Activated CD8-positive, alpha-beta memory T cell treated with anti-CD3 and anti-CD28 coated beads for 48 hours (primary cell): ENCODE data around the gene RGS11.
"Not testable (repeated sequence)": the region's sequence is repeated elsewhere in the genome, so short reads cannot be mapped to it uniquely, and the experiment has no call there.

Source experiments
- DNase-seq, 3 experiments: peaks; one replicate each; pipeline ENCODE4 v3.0.0-alpha.2; 2020; ENCODE audit warnings: low read depth in 2 of 3, low spot score in 2 of 3

The RGS11 gene

DNA sequence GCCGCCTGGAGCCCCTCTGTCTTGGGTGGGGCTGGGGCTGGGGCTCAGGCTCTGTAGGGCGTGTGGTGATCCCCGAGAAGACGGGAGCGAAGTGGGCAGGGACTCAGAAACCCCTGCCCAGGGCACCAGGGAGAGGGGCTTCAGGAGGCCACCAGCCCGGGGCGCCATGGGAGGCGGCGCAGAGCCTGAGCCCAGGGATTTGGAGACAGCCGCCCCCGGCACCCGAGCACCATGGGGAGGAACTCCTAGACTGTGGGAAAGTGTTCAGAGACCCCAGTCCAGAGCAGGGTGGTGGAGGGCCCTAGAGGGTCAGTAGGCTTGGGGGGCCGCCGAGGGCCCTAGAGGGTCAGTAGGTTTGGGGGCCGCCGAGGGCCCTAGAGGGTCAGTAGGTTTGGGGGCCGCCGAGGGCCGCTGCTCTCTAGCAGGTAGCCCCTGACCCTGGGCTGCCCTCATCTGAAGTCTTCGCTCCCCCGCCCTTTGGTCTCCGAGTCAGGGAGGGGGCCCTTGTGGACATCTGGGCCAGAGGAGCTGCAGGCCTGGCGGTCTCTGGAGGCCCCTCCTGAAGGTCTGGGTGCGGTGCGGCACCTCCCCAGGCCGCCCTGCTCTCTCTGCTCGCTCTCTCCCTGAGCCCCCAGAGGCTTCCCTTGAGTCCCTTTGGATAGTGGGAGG, 5.4 kb upstream of the RGS11 start:
- no peak for DNase-seq

DNA sequence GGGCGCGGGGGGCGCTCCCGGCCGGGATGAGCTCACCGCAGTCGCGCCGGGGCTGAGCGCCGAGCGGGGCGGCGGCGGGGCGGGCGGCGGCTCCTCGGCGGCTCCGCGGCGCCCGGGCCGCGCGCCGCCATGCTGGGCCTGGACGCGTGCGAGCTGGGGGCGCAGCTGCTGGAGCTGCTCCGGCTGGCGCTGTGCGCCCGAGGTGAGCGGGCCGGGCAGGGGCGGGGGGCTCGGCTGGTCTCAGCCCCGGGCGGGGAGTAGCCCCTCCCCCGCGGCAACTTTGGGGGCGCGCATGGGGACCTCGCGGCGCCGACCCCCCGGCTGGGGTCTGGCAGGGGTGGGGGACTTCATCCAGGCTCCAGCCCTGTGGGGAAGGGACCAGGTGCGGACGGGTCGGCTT, 4.8 kb upstream of the RGS11 start, which contains the start of gene ARHGDIG:
Gene ARHGDIG, plus strand, starts transcription at position 40 of the 400 bp plus-strand sequence. Its CDS starts 90 bp downstream, at position 130.
- no peak for DNase-seq

- no peak for DNase-seq
Measured at GRCh38 chr16:280005-280460, 4.3 kb upstream of the RGS11 start.

GRCh38 chr16:279531-279930, 3.8 kb upstream of the RGS11 start:
- no peak for DNase-seq

DNA sequence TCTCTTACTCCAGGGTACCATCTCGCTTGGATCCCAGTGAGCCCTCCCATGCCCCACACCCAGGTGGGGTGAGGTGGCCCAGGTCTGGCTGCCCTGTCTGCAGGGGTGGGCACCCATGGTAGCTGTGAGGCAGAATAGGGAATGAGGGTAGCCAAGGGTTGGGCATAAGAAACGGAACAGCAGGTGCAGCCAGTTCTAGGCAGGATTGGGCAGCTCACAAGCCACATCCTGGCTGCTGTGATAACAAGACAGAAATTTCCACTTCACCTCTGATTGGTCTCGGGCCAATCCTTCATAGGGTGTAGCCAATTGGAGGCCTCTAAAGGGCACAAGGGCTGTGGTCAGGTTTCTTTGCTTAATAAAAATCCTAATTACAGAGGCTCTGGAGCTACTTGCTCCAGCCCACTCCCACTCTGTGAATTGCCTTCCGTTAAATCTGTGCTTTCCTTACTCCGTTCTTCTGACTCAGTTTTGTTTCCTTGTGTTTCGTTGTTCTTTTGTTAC, 3.2 kb upstream of the RGS11 start:
- no peak for DNase-seq

DNA sequence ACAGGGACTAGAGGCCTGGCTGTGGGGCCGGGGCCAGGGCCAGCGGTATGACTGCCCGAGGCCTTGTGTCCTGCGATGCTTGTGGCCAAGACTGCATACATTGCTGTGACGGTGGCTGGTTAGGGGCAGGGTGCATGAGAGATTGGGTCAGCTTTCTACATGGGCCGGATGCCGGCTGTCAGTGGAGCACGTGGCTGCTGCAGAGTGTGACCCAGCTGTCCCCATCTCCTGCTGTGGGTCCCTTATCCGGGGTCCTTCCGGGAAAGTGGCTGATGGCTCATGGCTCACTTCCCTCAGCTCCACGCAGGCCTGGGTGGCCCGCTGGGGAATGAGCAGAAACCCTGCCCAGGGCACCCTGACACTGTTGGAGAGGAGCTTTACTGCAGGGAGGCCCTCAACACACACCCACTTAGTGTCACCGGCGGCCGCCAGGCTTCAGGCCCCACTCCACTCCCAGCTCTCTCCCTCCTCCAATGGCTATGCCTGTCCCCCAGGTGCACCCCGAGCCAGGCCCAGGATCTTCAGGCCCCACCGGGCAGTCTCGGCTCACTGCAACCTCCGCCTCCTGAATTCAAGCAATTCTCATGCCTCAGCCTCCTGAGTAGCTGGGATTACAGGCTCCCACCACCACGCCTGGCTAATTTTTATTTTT, 808 bp upstream of the RGS11 start:
- DNase-seq, result no peak

DNA sequence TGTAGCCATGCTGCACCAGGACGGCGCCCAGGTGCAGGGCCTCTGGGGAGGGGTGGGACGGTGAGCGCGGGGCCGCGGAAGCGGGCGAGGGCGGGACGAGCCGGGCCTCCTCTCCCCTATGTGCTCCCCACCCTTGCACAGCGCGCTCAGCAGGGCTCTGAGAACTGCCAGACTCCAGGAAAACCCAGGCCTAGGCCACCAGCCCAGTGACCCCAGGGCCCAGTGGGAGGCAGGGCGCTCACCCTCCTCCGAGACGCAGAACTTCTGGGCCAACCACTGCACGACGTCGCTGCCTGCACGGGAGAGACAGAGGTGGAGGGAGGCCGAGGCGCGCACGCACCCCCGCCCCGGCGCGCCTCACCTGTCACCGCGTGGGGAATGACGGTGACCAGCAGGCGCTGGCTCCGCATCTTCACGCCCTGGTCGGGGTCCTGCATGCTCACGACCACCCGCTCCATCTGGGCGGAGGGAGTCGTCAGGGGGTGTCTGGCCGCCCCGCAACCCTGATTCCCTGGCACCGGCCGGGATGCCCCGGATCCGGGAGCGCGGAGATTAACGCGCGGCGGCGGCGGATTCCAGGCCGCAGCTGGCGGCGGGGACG, 603 bp downstream of the RGS11 start:
- no peak for DNase-seq

DNA sequence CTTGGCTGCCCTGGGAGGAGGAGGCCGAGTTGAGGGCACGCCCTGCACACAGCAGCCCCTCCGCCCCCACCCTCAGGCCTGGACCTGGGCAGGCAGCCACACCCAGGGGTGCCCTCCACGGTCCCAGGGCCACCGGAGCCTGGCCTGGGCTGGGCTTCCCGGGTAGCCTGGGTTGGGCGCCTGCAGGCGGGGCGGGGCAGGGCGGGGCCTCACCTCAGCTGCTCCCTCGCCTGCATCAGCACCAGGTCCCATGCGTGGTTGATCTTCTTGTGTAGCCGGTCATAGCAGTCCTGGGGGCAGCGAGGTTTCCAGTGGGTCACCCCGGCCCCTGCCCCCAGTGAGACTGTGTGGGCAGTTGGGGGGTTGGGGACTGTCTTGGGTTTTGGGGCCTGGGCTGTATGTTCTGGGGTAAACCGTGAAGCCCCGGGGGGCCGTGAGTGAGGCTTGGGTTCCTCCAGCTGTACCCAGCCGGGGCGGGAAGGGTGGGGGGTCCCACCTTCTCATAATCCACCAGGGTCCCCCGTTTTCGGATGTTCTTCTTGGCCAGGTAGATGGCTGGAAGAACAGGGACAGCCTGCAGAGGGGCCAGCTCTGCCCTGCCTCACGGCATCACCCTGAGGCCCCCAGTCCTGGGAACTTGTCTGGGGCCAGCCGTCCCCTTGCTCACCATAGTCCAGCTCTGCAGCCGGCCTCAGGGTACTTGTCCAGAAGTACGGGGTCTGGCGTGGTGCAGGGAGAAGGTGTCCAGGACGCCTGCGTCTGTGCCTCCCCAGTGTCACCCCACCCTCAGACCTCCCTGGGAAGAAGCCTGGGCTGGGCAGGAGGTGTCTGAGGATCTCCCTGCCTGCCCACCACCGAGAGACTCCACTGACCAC, 2.0 kb downstream of the RGS11 start:
- no peak for DNase-seq

DNA sequence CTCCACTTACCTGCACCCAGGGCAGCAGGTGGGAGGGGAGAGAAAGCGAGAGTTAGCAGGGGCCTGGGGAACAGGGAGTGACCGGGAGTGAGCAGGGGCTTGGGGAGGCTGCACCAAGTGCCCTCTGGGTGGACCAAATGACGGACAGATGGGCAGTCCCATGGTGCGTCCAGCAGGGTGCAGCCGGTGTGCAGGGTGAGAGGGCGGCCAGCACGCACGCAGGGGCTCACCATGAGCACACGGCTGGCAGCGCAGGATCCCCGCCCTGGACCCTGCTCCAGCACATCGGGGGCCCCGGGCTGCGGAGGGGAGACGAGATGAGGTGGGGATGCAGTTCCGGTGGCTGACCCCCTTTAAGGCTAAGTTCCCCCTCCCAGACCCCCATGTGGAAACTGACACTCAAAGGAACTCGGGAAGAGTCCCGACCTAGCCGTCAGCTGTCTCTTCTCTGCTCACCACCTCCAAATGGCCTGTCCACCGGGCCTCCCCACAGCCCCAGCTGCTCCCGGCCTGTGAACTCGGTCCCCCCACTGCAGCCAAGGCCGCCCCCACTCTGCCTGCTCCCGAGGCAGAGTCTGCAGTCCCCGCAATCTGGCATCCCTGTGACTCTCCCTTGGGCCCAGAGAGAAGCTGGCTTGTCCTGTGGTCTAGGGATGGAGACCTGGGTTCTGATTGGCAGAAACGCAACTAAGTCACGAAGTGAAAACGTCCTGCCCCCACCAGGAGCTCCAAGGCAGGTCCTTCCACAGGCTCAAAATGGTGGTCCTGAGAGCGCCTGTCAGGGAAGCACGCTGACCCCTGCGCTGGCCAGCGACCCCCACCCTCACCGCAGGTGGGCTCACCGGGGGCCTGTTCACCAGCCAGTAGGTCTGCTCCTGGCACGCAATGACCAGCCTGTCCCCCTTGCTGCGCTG, 2.9 kb downstream of the RGS11 start:
- no peak for DNase-seq

DNA sequence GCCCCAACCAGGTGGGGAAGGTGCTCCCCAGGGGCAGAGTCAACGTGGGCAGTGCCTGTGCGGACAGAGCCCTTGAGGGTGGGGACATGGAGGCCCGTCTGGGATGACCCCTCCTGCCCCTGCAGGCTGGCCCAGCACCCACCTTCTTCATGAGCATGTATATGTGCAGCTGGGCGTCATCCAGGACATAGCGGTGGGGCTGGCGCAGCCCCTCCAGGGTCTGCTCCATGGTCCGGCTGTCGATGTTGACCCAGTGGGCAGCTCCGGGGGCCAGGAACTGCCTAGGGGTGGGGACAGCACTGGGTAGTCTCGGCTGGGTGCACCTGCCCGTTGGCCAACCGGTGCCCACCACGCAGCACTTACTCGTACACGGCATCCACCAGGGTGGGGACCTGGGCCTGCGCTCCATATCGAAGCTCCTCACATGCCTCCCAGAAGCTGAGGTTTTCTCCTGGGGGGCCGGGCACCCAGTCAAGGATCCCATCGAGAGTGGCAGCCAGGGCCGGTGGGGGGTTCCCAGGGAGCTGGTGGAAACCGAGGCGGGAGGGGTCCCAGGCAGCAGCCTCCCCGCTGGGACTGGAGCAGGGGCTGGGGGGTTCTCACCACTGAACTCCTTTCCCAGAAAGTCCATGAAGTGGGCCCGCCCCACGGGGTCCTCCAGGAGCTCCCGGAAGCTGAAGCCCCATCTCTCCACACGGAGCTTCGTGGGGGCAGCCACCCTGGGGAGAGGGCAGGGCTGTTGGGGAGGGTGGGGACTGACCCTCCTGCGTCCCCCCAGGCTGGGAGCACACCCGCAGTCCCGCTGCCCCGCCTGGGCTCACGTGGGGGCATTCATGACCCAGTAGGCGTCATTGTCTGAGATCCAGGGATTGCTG, 5.1 kb downstream of the RGS11 start:
- no peak for DNase-seq

GRCh38 chr16:269061-269796, 6.5 kb downstream of the RGS11 start:
- no peak for DNase-seq

- no peak for DNase-seq
Measured at GRCh38 chr16:268141-269053, 7.3 kb downstream of the RGS11 start.

DNA sequence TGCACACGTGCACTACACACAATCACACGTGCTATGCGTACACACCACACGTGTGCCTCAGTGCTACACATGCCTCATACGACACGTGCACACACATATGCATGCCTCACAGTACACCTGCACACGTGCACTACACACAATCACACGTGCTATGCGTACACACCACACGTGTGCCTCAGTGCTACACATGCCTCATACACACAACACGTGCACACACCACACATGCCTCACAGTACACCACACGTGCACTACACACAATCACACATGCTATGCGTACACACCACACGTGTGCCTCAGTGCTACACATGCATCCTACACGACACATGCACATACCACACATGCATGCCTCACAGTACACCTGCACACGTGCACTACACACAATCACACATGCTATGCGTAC, 8.2 kb downstream of the RGS11 start:
- not testable (repeated sequence) for DNase-seq

DNA sequence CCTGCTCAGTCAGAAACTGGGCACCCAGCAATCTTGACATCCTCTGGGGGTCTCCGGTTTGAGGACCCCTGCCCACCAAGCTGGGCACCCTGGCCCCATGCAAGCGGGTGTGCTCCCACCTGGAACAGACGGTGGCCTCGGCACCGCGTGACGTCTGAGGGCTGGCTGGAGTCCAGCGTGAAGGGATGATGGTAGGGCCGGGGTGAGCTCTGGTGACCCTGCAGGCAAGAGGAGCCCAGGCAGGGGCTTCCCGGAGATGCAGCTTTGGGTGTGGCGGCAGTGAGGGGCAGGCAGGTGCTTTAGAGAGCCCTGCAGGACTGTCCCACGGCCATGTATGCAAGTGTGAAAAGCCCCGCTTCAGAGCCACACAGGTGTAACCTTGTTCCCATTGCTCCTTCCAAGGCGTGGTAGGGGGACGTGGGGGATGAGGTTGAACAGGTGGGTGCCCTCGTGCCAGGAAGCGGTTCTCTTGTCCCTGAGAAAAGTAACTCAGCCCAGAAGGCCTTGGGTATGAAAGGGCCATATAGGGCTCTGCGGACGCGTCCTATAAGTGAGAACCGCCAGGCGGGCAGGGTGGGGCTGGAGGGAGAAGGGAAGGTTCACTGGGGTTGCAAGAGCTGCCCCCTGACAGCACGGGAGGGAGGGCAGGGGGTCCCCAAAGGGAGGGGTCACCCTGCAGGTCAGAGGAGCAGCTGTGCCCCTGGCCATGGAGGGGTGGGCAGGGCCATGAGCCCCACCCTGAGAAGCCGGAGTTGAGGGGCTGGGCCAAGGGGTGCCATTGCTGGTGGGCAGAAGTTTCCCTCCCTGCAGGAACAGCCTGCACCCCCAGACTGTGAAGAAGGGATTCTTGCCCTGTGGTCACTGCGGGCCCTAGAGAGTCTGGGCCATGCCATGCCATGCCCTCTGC, 9.2 kb downstream of the RGS11 start:
- no peak for DNase-seq

DNA sequence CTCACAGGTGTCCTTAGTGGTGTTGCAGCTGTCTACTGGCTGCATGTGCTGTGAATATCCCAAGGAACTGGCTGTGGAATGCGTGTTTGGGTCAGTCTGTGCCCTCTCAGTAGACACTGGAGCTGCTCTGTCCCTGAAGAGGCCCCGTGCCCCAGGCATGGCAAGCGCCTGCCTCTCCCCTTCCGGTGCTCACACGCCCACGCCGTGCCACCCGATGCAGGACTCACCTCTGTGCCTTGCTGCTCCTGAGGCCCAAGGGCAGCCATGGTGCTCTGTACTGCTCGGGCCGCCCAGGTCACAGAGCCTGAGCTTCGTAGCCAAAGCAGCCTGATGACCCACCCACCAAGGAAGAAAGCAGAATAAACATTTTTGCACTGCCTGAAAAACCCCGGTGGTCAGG, 10.0 kb downstream of the RGS11 start:
- no peak for DNase-seq

DNA sequence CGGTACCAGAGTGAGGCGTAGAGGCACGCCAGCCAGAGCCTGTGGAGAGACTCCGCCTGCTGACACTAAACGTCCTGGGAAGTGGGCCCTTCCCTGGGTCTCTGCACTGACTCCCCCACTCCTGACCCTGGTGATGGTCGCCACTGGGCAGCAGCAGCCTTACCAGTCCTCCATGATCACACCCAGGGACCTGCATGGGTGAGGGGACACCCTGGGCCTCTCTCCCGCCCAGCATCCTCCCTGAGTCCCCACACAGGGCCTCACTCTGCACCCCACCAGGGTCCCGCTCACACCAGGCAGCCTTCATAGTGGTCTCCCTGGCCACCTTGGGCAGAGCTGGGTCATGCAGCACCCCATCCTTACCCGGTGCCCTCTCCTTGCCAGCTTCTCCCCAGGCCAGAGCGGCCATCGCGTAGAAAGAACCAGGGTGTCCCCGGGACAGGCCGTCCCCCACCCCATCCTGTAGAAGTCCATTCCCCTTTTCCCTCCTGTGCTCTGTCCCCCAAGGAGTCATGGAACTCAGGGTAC, 10.7 kb downstream of the RGS11 start:
- no peak for DNase-seq
